HG02870 (cell line): Measurements from ENCODE around the gene KDM6B.

Experiments
- ATAC-seq: cut with Tn5 transposase; IDR thresholded peaks from one replicate; pipeline ENCODE4 v1.9.1; 2021; ENCODE audit warnings: mild to moderate bottlenecking, moderate library complexity; ENCODE audit not compliant: unreplicated experiment

Gene KDM6B

GRCh38 chr17:7839190-7839875 lies 5.3 kb downstream of the KDM6B start:
- no peak for ATAC-seq

- ATAC-seq = no peak
Measured at GRCh38 chr17:7839876-7840261, 5.9 kb downstream of the KDM6B start.

- no peak for ATAC-seq
Measured at GRCh38 chr17:7840441-7840840, 6.4 kb downstream of the KDM6B start.

DNA sequence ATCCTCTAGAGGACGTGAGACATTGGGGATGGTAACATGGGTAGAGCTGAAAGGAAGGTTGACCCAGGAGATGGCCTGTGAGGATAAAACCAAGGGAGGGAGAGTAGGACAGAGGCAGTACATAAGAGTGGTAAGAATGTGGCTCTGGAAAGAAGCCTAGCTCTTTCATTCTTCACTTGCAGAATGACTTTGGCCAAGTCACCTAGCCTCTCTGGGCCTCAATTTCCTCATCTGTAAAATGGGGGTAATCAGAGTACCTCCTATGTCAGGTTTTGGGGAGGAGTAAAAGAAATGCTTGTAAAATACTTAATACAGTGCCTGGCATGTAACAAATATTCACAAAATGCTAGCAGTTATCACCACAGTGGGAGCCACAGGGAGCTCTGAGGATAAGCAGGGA lies 6.9 kb downstream of the KDM6B start:
- no peak for ATAC-seq

DNA sequence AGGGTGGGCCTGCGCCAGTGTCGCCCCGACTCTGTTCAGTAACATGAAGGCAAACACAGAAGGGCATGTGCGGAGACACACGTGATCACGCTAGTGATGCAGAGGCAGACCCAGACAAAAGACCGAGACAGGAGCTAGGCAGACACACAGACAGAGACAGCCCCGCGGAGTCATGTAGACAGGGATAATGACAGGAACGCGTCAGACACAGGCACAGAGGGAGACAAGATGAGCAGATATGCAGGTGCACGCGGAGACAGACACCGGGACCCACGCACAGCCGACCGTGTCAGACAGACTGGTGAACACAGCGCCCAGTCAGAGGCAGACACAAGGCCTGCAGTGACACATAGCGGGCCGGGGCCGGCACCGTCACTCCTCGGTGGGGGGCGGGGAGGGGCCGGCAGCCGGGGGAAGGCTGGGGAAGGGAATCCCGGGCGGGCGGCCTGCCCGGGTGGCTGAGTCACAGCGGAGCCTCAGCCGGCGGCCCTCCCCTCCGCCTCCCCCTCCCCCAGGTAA lies 7.4 kb downstream of the KDM6B start:
- ATAC-seq = no peak

DNA sequence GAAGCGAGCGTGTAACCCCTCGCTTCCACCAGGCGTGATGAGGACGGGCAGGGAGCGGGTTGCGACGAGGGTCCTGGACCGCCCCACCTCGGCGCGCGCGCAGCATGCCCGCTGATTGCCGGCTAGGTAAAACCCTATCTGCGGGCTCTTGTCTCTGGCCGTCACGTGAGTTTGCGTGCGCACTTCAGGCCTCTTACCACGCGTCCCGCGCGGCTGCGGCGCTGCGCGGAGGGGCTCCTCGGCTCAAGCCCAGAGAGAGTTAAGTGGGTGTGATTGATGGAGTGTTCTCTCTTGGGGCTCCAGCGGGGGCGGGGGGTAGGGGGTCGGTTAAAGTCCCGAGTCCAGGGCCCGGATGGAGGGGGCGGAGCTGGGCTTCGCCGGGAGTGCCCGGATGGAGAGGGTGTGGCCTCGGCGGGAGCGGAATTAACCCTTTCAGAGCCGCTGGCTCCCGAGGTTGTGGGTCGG lies 7.9 kb downstream of the KDM6B start:
- peak; percentile 20 for ATAC-seq

DNA sequence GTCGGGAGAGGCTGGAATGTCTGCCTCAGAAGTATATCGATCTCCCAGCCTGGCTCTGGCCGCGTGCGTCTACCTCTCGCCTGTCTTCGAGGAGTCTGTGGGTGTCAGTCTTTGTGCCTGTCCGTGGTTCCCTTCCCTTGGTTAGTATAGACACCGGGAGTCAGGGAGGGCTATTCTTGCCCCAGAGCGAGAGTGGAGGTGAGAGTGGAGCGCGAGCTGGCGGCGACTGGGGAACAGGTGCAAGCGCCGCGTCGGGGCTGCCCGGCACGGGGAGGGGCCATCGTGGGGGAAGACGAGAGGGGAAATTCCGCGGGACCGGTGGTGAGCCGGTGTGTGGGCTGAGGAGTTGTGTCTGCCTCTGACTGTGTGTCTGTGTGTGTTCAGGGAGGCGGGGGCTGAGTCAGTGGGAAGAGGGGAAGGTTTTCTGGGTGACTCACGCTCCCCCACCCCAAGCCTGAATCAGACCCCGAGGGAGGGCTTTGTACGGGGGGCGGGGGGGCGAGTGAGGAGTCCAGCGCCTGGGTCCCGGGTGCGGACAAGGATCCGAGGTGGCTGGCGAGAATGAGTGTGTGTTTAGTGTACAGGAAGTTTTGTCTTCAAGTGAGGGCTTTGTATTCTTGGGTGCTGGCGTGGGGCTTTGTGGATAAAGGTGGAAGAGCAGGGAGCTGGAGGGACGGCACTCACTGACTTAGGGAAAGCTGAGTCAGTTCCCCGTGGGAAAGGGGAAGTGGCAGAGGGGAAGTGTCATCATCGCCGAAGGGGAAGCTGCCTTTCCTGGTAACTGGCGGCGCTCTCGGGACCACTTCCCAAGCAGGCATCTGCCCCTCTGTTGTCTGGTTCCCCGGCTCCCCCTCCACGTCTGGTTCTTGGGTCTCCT lies 8.6 kb downstream of the KDM6B start:
- peak; percentile 29 for ATAC-seq

DNA sequence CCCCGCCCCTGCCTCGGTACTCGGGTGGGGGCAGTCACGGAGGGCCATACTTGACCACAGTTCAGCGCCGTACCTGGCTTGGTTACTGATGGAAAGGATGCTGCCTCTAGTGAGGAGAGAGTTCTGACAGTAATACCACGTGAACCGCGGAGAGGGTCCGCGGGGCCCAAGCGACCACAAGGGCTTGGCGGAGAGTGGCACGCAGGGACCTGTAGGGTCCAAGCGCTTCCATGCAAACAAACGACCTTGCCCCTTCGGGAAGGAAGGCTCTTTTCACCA lies 9.2 kb downstream of the KDM6B start:
- no peak for ATAC-seq

GRCh38 chr17:7843536-7844291 lies 9.7 kb downstream of the KDM6B start:
- peak; percentile 29 for ATAC-seq

GRCh38 chr17:7844292-7845154 lies 10.5 kb downstream of the KDM6B start:
- peak; percentile 48 for ATAC-seq

DNA sequence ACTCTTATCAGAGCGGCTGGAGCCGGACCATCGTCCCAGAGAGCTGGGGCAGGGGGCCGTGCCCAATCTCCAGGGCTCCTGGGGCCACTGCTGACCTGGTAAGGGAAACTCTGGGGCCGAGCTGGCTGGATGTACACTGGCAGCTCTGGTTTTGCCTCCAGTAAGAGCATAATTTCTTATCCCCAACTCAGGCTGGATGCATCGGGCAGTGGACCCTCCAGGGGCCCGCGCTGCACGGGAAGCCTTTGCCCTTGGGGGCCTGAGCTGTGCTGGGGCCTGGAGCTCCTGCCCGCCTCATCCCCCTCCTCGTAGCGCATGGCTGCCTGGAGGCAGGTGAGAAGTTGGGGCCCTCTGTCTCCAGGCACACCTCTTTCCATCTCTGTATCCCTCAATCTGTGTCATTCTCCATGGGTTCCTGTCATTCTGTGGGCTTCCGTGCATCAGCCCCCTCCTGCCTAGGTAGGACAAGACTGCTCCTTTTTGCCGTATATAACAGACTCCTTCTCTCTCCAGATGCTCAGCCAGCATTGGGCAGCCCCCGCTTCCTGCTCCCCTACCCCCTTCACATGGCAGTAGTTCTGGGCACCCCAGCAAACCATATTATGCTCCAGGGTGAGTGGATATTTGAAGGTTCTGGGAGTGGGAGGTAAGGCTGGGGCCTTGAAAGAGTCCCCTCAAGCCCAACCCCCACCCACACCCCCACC lies 11.5 kb downstream of the KDM6B start:
- no peak for ATAC-seq

DNA sequence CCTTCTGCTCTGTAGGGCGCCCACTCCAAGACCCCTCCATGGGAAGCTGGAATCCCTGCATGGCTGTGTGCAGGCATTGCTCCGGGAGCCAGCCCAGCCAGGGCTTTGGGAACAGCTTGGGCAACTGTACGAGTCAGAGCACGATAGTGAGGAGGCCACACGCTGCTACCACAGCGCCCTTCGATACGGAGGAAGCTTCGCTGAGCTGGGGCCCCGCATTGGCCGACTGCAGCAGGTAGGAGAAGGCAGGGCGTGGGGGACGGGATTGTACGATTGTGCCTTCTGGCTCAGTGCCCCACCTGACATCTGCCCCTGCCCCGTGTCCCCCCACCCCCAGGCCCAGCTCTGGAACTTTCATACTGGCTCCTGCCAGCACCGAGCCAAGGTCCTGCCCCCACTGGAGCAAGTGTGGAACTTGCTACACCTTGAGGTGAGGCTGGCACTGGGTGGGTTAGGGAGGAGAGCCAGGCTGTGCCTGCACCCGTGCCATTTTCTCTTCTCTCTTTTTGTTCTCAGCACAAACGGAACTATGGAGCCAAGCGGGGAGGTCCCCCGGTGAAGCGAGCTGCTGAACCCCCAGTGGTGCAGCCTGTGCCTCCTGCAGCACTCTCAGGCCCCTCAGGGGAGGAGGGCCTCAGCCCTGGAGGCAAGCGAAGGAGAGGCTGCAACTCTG lies 12.2 kb downstream of the KDM6B start:
- ATAC-seq = no peak

DNA sequence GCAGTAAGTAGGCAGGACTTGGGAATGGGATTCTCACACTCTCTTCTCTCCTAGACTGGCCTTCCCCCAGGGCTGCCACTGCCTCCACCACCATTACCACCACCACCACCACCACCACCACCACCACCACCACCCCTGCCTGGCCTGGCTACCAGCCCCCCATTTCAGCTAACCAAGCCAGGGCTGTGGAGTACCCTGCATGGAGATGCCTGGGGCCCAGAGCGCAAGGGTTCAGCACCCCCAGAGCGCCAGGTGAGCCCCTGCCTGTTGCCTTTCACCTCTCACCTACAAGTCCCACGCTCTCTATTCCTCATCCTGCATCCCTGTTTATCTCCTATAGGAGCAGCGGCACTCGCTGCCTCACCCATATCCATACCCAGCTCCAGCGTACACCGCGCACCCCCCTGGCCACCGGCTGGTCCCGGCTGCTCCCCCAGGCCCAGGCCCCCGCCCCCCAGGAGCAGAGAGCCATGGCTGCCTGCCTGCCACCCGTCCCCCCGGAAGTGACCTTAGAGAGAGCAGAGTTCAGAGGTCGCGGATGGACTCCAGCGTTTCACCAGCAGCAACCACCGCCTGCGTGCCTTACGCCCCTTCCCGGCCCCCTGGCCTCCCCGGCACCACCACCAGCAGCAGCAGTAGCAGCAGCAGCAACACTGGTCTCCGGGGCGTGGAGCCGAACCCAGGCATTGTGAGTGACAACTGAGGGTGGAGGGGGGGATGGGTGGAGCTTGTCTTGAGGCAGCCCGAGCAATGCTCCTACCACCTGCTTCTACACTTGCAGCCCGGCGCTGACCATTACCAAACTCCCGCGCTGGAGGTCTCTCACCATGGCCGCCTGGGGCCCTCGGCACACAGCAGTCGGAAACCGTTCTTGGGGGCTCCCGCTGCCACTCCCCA lies 13.0 kb downstream of the KDM6B start:
- ATAC-seq = no peak

DNA sequence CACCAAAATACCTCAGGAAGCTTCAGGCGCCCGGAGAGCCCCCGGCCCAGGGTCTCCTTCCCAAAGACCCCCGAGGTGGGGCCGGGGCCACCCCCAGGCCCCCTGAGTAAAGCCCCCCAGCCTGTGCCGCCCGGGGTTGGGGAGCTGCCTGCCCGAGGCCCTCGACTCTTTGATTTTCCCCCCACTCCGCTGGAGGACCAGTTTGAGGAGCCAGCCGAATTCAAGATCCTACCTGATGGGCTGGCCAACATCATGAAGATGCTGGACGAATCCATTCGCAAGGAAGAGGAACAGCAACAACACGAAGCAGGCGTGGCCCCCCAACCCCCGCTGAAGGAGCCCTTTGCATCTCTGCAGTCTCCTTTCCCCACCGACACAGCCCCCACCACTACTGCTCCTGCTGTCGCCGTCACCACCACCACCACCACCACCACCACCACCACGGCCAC lies 14.1 kb downstream of the KDM6B start:
- ATAC-seq = no peak

GRCh38 chr17:7848739-7849129 lies 14.7 kb downstream of the KDM6B start:
- ATAC-seq = no peak

DNA sequence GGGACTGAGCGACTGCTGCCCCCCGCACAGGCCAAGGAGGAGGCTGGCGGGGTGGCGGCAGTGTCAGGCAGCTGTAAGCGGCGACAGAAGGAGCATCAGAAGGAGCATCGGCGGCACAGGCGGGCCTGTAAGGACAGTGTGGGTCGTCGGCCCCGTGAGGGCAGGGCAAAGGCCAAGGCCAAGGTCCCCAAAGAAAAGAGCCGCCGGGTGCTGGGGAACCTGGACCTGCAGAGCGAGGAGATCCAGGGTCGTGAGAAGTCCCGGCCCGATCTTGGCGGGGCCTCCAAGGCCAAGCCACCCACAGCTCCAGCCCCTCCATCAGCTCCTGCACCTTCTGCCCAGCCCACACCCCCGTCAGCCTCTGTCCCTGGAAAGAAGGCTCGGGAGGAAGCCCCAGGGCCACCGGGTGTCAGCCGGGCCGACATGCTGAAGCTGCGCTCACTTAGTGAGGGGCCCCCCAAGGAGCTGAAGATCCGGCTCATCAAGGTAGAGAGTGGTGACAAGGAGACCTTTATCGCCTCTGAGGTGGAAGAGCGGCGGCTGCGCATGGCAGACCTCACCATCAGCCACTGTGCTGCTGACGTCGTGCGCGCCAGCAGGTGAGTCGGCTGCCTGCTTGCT lies 15.2 kb downstream of the KDM6B start:
- no peak for ATAC-seq

DNA sequence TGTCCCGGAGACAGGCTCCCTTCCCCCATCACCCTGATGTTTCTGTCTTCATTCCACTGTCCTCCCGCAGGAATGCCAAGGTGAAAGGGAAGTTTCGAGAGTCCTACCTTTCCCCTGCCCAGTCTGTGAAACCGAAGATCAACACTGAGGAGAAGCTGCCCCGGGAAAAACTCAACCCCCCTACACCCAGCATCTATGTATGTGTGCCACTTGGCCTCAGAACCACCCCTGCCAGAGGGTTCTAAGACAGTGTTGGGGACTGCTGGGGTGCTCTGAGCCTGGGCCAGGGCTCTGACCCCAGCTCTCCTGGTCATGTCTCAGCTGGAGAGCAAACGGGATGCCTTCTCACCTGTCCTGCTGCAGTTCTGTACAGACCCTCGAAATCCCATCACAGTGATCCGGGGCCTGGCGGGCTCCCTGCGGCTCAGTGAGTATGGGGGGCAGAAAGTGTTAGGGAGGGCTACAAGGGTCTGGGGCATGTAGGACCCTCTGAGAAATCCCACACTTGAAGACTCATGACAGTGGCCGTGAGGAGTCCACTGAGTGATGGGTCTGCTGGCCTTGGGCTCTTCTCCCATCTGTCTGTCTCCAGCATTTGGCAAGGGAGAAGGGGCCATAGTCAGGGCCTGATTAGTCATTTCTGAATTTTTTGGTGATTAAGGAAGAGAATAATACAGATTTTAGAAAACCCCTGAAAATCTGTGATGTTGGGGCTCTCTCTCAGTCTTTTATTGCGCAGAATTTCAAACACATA lies 15.9 kb downstream of the KDM6B start:
- no peak for ATAC-seq
